CD14-positive monocyte (primary cell): ENCODE results near the gene AMY2B. TPM values are rescaled to one million over a fixed set of nuclear protein-coding genes. Genes with fewer than 3 reads are reported as not detected.
"Not testable (repeated sequence)": the region's sequence is repeated elsewhere in the genome, so short reads cannot be mapped to it uniquely, and the experiment has no call there.

Experiments
- DNase-seq, 3 donors: peaks; one replicate each; pipeline ENCODE4 v3.0.0-alpha.2; 2011 to 2022
- H2AFZ ChIP-seq: 2 replicates; pipeline ENCODE4 v1.6.0; 2012; ENCODE audit warnings: mild to moderate bottlenecking, low read depth, low read length, inconsistent platforms; ENCODE audit not compliant: insufficient read depth, poor library complexity, severe bottlenecking
- H3K27ac ChIP-seq, 2 donors: 1 replicate in 1 of 2; 2 replicates in 1 of 2; pipeline ENCODE4 v1.5.1; 2012 to 2013; ENCODE audit warnings: low read length in 2 of 2, control low read depth in 1 of 2, inconsistent platforms in 1 of 2, low read depth in 1 of 2, mild to moderate bottlenecking in 1 of 2
- H3K27me3 ChIP-seq, 2 donors: one replicate each; pipeline versions ENCODE4 v1.6.0 to v1.6.1; 2011 to 2013; ENCODE audit warnings: low read length in 2 of 2; ENCODE audit not compliant: control insufficient read depth in 2 of 2, insufficient read depth in 2 of 2
- H3K36me3 ChIP-seq, 2 donors: replicated peaks in 1 of 2; 1 replicate in 1 of 2; 2 replicates in 1 of 2; pipeline versions ENCODE4 v1.5.1 to v1.6.1; 2012 to 2013; ENCODE audit warnings: low read length in 2 of 2, control low read depth in 1 of 2, inconsistent platforms in 1 of 2, mild to moderate bottlenecking in 1 of 2; ENCODE audit not compliant: insufficient read depth in 2 of 2, control insufficient read depth in 1 of 2
- H3K4me1 ChIP-seq, 2 donors: 1 replicate in 1 of 2; 2 replicates in 1 of 2; pipeline versions ENCODE4 v1.5.1 to v1.6.1; 2012 to 2013; ENCODE audit warnings: low read length in 2 of 2, control low read depth in 1 of 2, inconsistent platforms in 1 of 2, mild to moderate bottlenecking in 1 of 2, moderate library complexity in 1 of 2; ENCODE audit not compliant: insufficient read depth in 2 of 2, control insufficient read depth in 1 of 2
- H3K4me2 ChIP-seq: replicated peaks from 2 replicates; pipeline ENCODE3; 2012; ENCODE audit warnings: low read length, moderate library complexity, mild to moderate bottlenecking; ENCODE audit not compliant: poor library complexity, severe bottlenecking; ENCODE audit errors: extremely low read depth
- H3K4me3 ChIP-seq, 3 experiments: fragments of 200-600 bp in 1 of 3; sonication (generic) in 1 of 3; replicated peaks in 1 of 3; 1 replicate in 2 of 3; 2 replicates in 1 of 3; pipeline ENCODE4 v1.5.1; 2011 to 2013; ENCODE audit warnings: low read length in 3 of 3, mild to moderate bottlenecking in 3 of 3, control low read depth in 2 of 3, low read depth in 2 of 3, inconsistent platforms in 1 of 3, moderate library complexity in 1 of 3
- H3K79me2 ChIP-seq: 2 replicates; pipeline ENCODE4 v1.6.0; 2012; ENCODE audit warnings: mild to moderate bottlenecking, control low read depth, inconsistent platforms, low read length, moderate library complexity; ENCODE audit not compliant: insufficient read depth
- H3K9ac ChIP-seq: 2 replicates; pipeline ENCODE4 v1.6.0; 2017; ENCODE audit warnings: low read length, mild to moderate bottlenecking; ENCODE audit not compliant: insufficient read depth, poor library complexity, severe bottlenecking
- H3K9me3 ChIP-seq, 2 donors: replicated peaks in 1 of 2; 1 replicate in 1 of 2; 2 replicates in 1 of 2; pipeline versions ENCODE4 v1.5.1 to v1.6.1; 2012 to 2013; ENCODE audit warnings: low read length in 2 of 2, control low read depth in 1 of 2; ENCODE audit not compliant: control insufficient read depth in 1 of 2, insufficient read depth in 1 of 2
- H4K20me1 ChIP-seq: 2 replicates; pipeline ENCODE4 v1.6.0; 2012; ENCODE audit warnings: mild to moderate bottlenecking, low read length, control low read depth, moderate library complexity; ENCODE audit not compliant: insufficient read depth
- H3K27ac Mint-ChIP-seq, 7 donors: one replicate each; pipeline ENCODE4 v1.8.0; 2020; ENCODE audit warnings: mild to moderate bottlenecking in 7 of 7, mixed read lengths in 7 of 7, moderate library complexity in 6 of 7, inconsistent platforms in 2 of 7
- H3K27me3 Mint-ChIP-seq, 3 donors: one replicate each; pipeline ENCODE4 v1.8.0; 2021 to 2022; ENCODE audit warnings: low read depth in 3 of 3, mild to moderate bottlenecking in 3 of 3, mixed read lengths in 3 of 3, moderate library complexity in 3 of 3, inconsistent platforms in 1 of 3
- H3K36me3 Mint-ChIP-seq, 2 donors: one replicate each; pipeline ENCODE4 v1.8.0; 2020; ENCODE audit warnings: mixed read lengths in 2 of 2, inconsistent platforms in 1 of 2, mild to moderate bottlenecking in 1 of 2
- H3K4me1 Mint-ChIP-seq: one replicate; pipeline ENCODE4 v1.8.0; 2020; ENCODE audit warnings: mild to moderate bottlenecking, mixed read lengths
- H3K4me3 Mint-ChIP-seq, 2 donors: one replicate each; pipeline ENCODE4 v1.8.0; 2020; ENCODE audit warnings: mild to moderate bottlenecking in 2 of 2, mixed read lengths in 2 of 2, moderate library complexity in 1 of 2
- H3K9me3 Mint-ChIP-seq, 7 donors: one replicate each; pipeline ENCODE4 v1.8.0; 2020 to 2022; ENCODE audit warnings: mixed read lengths in 7 of 7, mild to moderate bottlenecking in 6 of 7, moderate library complexity in 6 of 7, inconsistent platforms in 2 of 7
- WGBS: methylation state at CpG from one replicate; pipeline ENCODE4 v1.1.5; 2013; ENCODE audit warnings: missing lambda C conversion rate; ENCODE audit not compliant: insufficient coverage; 5-methylcytosine and 5-hydroxymethylcytosine counted together
- intact Hi-C, 2 donors: fragments of 100-400 bp; cut with micrococcal nuclease; formaldehyde crosslinking; loops; one replicate each; pipeline versions ENCODE4 v1.15.0 to v1.15.1; 2023
- polyA plus RNA-seq, 3 donors: library from polyadenylated mRNA; depleted of rRNA in 1 of 3; unstranded in 2 of 3; stranded (reverse) in 1 of 3; fragments of 300-500 nt in 2 of 3; fragments of >200 nt in 1 of 3; fragmentation: Illumina TruSeq in 2 of 3; gene quantifications; 1 replicate in 2 of 3; 2 replicates in 1 of 3; pipeline ENCODE4 v1.2.3, GENCODE V29; 2012 to 2021
- TF ChIP-seq, protein P1 (sequence below): fragments of 200-600 bp; IDR thresholded peaks from one replicate; pipeline ENCODE4 v1.8.0; 2022; ENCODE audit warnings: antibody characterized with exemption, mild to moderate bottlenecking

The AMY2B gene
- polyA plus RNA-seq, 3 donors, result 1.9 to 31.1 (median 2.0) TPM

DNA sequence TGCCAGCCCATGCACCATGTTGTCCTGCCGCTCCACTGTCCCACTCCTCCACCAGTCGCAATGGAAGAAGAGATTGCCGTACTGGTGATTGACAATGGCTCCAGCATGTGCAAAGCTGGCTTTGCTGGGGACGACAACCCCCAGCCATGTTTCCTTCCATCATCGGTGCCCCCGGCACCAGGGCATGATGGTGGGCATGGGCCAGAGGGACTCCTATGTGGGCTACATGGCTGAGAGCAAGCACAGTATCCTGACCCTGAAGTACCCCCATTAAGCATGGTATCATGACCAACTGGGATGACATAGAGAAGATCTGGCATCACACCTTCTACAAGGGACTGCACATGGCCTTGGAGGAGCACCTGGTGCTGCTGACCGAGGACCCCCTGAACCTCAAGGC is 1.9 kb upstream of the AMY2B start:
- no peak for DNase-seq
- H3K27me3 Mint-ChIP-seq, result peaks cover 0 to 3% (median 0%) of the 10 kb centered on the region in 3 donors
- no peak overlapping the region for H3K4me2 ChIP-seq
- H3K79me2 ChIP-seq, result no peaks in the 10 kb centered on the region
- H3K4me1 ChIP-seq, result no peaks in the 10 kb centered on the region
- 100% methylated on average over 6 of the region's 7 CpGs for WGBS
- intact Hi-C loops, result no loop called here
- H3K9ac ChIP-seq, result no peak overlapping the region
- H3K4me3 Mint-ChIP-seq, result no peak overlapping the region
- peaks cover 11 to 18% of the 10 kb centered on the region in 2 donors for H3K36me3 Mint-ChIP-seq
- H3K9me3 Mint-ChIP-seq, result peaks cover 6 to 11% (median 8%) of the 10 kb centered on the region in 7 donors
- peaks cover 8 to 14% of the 10 kb centered on the region in 2 donors for H3K9me3 ChIP-seq
- no peaks in the 10 kb centered on the region for H3K27me3 ChIP-seq
- no peak overlapping the region for H3K4me3 ChIP-seq
- TF ChIP-seq, protein P1, sequence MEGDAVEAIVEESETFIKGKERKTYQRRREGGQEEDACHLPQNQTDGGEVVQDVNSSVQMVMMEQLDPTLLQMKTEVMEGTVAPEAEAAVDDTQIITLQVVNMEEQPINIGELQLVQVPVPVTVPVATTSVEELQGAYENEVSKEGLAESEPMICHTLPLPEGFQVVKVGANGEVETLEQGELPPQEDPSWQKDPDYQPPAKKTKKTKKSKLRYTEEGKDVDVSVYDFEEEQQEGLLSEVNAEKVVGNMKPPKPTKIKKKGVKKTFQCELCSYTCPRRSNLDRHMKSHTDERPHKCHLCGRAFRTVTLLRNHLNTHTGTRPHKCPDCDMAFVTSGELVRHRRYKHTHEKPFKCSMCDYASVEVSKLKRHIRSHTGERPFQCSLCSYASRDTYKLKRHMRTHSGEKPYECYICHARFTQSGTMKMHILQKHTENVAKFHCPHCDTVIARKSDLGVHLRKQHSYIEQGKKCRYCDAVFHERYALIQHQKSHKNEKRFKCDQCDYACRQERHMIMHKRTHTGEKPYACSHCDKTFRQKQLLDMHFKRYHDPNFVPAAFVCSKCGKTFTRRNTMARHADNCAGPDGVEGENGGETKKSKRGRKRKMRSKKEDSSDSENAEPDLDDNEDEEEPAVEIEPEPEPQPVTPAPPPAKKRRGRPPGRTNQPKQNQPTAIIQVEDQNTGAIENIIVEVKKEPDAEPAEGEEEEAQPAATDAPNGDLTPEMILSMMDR, result no peak
- H4K20me1 ChIP-seq, result no peaks in the 10 kb centered on the region
- no peak overlapping the region for H2AFZ ChIP-seq
- no peak overlapping the region for H3K27ac Mint-ChIP-seq
- no peak overlapping the region for H3K27ac ChIP-seq
- no peaks in the 10 kb centered on the region for H3K4me1 Mint-ChIP-seq
- H3K36me3 ChIP-seq, result peaks cover 3 to 4% of the 10 kb centered on the region in 2 donors

DNA sequence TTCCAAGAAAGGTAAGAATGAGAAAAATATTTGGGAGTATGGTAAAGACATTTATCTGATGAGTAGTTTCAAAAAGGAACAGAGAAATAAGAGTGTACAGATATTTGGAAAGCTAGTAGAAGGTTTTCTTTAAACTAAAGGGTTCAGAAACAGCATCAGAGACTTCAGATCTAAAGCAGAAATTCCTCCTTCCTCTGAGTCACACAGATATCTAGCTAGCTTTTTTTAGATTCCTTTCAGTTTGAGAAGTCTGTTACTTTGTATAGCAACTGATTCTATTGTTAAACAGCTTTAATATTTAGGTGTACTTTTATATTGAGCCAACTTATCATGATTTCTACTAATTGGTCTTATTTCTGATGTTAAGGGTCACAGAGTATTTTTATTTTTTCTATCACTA is 4.7 kb downstream of the AMY2B start:
- Histone ChIP-seq H3K36me3 (peaks cover 0 to 4% of the 10 kb centered on the region in 2 donors), H3K4me2 (no peak overlapping the region), H3K27ac (no peak overlapping the region), H3K4me3 (no peak overlapping the region), H3K9me3 (no peaks in the 10 kb centered on the region), H4K20me1 (no peaks in the 10 kb centered on the region), H3K27me3 (no peaks in the 10 kb centered on the region), H2AFZ (no peak overlapping the region), H3K79me2 (no peaks in the 10 kb centered on the region), H3K9ac (no peak overlapping the region), H3K4me1 (no peaks in the 10 kb centered on the region)
- Mint-ChIP-seq H3K4me1 (peaks cover 2% of the 10 kb centered on the region), H3K27me3 (no peaks in the 10 kb centered on the region), H3K27ac (peak overlapping the region in 1 of 7 donors; percentile 8), H3K9me3 (peaks cover 0 to 1% (median 0%) of the 10 kb centered on the region in 7 donors), H3K4me3 (no peak overlapping the region), H3K36me3 (peaks cover 9 to 11% of the 10 kb centered on the region in 2 donors)
- TF ChIP-seq, protein P1, result no peak
- intact Hi-C loops, result no loop called here
- DNase-seq, result no peak

DNA sequence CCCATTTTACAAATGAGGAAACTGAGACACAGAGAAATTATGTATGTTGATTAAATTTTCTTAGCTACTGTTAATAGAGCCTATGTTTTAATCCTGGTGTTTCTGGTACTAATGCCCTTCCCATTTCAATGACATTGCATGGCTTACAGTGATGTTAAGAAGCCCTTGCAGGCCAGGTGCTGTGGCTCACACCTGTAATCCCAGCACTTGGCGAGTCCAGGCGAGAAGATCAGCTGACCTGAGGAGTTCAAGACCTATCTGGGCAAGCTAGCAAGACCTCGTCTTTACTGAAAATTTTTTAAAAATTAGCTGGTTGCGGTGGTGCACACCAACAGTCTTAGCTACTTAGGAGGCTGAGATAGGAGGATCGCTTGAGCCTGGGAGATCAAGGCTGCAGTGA is 5.4 kb downstream of the AMY2B start:
- H3K27me3 Mint-ChIP-seq, intact Hi-C loops, H3K4me3 Mint-ChIP-seq, H3K27ac ChIP-seq, H3K36me3 ChIP-seq, H3K79me2 ChIP-seq, H3K27me3 ChIP-seq, H4K20me1 ChIP-seq, H3K9ac ChIP-seq, H3K9me3 ChIP-seq, DNase-seq, H3K4me3 ChIP-seq, H3K4me1 Mint-ChIP-seq, H3K9me3 Mint-ChIP-seq, H2AFZ ChIP-seq, H3K4me2 ChIP-seq, H3K27ac Mint-ChIP-seq, H3K4me1 ChIP-seq: not testable (repeated sequence)
- no CpG with 5 or more reads among the region's 5 CpGs for WGBS
- H3K36me3 Mint-ChIP-seq, result peaks cover 9 to 11% of the 10 kb centered on the region in 2 donors
